ENCODE measurements around the gene AHRR.

AHRR gene

DNA sequence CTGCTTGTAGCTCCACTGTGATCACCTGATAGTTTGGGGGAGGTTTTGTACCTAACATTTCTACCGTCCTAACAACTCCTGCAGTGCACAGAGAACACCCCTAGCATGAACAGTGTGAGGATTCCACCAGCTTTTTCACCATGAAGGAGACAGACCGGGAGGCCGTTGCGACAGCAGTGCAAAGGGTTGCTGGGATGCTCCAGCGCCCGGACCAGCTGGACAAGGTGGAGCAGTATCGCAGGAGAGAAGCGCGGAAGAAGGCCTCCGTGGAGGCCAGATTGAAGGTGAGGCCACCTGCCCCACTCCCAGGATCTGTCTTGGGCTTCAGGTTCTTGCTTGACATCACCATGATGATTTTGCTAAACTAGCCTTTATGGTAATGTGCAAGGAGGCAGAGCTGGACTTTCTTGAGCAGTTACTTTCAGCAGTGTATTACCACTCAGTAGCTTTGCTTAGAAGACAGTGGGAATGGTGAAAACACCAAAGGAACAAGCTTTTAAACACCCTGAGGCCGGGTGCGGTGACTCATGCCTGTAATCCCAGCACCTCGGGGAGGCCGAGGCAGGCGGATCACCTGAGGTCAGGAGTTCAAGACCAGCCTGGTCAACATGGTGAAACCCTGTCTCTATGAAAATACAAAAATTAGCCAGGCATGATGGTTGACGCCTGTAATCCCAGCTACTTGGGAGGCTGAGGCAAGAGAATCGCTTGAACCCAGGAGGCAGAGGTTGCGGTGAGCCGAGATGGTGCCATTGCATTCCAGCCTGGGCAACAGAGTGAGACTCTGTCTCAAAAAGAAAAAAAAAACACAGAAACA, 124.8 kb downstream of the AHRR start:
- DNase-seq = no peak

DNA sequence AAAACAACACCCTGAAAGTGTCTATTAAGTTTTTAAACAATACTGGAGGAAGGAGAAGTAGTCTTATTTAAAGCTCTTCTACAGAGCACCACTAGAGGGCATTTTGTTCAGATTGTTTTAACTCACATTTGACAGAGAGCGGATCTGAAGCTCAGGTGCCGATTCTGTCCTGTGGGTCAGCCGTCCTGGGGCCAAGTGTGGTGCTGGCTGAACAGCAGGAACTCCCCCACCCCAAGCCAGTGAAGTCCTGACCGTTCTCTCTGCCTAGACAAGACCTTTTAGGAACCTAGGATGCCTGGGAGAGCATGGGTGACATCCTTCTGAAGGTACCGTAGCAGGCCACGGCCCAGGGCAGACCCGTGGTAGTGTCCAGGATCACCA, 125.4 kb downstream of the AHRR start:
- no peak for DNase-seq

DNA sequence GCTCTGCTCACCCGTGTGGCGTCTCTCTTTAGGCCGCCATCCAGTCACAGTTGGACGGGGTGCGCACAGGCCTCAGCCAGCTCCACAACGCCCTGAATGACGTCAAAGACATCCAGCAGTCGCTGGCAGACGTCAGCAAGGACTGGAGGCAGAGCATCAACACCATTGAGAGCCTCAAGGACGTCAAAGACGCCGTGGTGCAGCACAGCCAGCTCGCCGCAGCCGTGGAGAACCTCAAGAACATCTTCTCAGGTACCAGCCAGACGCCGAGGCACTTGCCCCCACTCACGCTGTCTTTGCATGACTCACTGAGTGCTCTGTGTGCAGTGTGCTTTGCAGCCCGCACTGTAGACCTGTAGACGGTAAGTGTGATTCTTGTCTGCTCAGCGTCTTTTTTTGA, 126.0 kb downstream of the AHRR start:
- DNase-seq = no peak

DNA sequence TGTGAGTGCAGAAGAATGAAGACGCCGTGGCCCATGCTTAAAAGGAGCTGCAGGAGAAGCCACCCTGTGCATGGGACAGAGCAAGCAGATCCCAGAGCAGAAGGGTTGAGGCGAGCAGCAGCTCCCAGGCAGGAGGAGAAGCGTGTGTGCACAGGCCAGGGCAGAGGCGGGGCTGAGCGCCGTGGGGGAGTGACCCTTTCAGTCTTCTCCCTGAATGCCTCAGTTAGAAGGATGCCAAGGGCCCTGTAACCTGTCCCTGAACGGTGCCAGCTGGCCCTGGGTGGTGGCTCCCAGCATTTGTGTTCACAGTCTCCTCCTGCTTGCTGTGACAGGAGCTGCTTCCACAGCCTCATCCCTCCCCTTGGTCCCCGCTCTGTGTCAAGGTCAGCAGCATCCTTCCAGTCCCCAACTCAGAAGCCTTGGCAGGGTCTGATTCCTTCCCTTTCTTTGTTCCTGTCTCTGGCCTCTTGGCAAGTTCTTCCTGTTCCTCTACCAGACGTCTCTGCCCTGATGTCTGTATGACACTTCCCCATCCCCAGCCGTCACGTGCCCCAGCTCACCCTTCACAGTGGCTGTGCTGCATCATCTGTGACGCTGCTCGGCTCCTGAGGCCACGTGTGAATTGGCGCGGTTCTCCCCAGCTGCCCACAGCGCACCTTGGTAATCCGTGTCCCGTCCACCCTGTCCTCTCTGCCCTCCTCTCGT, 126.7 kb downstream of the AHRR start:
- DNase-seq = no peak

DNA sequence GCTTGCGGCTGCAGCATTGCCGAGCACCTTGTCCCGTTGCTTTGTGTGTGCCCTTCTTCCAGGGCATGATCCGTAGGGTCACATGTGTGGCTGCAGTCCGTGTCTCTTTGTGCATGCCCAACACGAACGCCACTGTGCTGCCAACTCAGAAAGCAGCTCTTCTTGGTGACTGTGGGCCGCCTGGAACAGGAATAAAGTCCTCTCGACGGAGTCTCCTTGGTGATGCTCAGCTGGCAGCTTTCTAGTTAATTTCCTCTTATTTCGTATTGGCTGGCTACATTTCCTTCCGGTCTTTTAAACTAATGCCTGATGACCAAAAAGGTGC, 127.2 kb downstream of the AHRR start:
- no peak for DNase-seq

DNA sequence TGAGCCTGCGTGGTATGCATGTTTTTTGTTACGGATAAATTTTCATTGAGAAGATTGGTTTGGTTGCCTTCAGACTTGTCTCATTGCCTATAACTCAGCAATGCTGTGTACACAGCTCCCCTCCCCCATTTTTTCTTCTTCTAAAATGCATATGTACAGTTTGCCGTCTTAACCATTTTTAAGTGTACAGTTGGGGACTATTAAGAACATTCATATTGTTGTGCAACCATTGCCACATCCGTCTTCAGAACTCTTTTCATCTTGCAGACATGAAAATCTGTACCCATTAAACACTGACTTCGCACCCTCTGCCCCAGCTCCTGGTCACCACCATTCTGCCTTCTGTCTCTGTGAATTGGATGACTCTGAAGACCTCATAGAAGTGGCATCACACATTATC, 127.6 kb downstream of the AHRR start:
- no peak for DNase-seq

DNA sequence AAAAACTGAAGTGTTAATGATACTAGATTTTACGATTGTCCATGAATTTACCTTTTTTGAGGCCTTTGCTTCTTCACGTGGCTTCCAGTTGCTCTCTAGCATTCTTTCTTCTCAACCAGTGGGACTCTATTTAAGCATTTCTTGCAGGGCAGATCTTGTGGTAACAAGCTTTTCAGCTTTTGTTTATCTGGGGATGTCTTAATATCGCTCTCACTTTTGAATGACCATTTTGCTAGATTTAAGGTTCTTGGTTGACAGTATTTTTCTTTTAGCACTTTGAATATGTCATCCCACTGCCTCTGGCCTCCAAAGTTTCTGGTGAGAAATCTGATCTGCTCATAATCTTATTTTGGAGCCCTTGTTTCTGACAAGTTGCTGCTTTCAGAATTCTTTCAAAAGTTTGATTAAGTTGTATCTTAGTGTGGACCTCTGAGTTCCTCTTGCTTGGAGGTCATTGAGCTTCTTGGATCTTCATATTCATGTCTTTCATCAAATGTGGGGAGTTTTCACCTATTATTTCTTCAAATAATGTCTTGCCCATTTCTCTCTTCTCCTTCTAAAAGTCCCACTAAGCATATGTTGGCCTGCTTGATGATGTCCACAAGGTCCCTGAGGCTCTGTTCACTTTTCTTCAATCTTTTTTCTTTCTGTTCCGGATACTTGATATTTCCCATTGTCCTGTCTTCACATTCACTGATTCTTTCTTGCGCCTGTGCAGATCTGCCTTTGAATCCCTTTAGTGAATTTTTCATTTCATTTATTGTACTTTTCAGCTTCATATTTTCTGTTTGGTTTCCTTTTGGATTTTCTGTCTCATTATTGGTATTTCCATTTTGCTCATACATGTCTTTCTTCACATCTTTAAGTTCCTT, 130.3 kb downstream of the AHRR start:
- DNase-seq = no peak

DNA sequence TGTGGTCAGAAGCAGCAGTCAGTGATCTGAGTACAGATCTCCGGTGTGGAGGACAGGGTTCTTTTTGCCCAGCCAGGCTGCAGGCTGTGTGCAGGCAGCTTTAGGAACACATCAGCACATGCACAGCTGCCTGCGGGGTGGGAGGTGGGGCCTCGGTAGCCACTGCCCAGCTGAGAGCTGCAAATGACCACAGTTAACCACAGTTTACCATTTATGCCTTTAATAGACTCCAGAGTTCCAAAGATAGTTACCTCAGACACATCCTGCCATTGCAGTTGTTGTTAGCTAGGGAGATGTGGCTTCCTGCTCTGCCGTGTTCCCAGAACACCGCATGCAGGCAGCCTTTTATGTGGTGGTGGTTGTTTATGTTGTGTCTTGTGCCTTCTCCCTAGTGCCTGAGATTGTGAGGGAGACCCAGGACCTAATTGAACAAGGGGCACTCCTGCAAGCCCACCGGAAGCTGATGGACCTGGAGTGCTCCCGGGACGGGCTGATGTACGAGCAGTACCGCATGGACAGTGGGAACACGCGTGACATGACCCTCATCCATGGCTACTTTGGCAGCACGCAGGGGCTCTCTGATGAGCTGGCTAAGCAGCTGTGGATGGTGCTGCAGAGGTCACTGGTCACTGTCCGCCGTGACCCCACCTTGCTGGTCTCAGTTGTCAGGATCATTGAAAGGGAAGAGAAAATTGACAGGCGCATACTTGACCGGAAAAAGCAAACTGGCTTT, 131.6 kb downstream of the AHRR start:
- no peak for DNase-seq

DNA sequence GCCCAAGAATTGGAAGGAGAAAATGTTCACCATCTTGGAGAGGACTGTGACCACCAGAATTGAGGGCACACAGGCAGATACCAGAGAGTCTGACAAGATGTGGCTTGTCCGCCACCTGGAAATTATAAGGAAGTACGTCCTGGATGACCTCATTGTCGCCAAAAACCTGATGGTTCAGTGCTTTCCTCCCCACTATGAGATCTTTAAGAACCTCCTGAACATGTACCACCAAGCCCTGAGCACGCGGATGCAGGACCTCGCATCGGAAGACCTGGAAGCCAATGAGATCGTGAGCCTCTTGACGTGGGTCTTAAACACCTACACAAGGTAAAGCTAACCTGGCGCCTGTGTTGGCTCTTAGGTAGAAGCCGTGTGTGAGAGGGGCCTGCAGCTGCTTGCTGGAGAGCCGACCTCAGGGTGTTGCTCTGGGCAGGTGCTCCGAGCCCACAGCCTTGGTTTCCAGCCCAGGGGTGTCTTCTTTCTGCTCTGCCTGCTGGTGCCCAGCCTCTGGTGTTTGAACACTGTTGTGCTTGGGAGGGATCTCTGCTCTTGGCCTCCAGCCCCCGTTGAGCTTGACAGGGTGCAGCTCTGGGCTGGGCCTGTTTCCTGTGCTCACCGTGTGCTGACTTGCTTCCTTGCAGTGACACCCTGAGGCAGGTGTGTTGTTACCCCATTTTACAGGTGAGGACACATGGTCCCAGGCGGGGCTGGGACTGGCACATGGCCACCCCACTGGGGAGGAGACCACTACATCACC, 132.4 kb downstream of the AHRR start:
- DNase-seq = no peak

DNA sequence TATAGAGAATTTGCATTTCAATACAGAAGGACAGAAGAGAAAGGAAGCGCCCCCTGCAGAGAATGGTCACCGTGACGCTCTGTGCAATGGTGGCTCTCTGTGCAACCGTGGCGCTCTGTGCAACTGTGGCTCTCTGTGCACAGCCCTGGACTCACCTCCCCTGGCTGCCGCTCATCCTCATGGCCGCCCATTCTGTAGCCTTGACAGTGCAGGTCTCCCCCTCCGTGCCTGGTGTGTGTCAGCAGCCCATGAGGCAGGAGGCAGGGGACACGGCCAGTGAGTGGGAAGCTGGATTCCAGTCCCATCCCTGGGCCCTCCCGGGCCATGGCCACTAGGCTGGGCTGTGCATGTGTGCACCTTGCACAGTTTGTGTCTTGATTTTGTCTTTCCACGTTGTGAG, 133.4 kb downstream of the AHRR start:
- no peak for DNase-seq

DNA sequence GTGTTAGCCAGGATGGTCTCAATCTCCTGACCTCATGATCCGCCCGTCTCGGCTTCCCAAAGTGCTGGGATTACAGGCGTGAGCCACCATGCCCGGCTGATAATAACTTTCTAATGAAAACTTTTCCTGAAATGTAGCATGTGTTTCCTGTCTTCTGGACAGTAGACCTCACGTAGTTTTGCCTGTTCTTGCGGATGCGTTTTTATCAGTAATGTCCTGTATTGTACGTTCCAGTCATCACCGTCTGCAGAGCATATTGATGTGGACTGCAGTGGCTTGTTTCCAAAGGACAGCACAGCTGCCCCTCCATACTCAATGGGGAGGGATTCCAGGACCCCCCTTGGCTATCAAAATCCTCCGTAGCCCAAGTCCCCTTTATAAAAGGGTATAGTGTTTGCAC, 134.3 kb downstream of the AHRR start:
- no peak for DNase-seq

DNA sequence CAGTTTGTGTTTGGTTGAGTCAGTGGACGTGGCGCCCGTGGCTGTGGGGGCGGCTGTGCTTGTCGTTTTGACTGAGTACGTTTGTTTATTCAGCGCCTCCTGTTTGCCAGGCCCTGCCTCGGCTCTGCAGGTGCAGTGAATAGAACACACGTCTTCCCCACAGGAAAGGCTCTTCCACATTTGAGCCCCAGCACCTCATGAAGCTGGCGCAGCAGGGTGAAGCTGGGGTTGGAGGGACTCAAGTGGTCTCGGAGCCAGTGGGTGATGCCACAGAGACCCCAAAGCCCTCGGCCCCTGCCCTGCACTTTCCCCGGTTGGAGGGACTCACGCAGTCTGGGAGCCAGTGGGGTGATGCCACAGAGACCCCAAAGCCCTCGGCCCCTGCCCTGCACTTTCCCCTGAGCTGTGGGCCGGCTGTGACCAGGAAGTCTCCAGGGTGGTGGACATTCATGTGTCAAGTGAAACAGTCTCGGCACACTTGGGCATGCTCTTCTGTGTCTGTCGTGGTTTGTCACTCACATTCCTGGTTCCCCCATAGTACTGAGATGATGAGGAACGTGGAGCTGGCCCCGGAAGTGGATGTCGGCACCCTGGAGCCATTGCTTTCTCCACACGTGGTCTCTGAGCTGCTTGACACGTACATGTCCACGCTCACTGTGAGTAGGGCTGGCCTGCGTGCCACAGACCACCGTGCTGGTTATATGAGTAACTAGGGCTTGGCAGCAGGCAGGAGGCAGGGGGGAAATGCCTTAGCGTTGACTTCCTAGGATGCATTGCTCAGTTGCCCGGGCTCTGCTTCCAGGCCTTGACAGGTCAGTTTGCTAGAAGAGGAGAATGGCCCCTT, 135.1 kb downstream of the AHRR start:
- no peak for DNase-seq

DNA sequence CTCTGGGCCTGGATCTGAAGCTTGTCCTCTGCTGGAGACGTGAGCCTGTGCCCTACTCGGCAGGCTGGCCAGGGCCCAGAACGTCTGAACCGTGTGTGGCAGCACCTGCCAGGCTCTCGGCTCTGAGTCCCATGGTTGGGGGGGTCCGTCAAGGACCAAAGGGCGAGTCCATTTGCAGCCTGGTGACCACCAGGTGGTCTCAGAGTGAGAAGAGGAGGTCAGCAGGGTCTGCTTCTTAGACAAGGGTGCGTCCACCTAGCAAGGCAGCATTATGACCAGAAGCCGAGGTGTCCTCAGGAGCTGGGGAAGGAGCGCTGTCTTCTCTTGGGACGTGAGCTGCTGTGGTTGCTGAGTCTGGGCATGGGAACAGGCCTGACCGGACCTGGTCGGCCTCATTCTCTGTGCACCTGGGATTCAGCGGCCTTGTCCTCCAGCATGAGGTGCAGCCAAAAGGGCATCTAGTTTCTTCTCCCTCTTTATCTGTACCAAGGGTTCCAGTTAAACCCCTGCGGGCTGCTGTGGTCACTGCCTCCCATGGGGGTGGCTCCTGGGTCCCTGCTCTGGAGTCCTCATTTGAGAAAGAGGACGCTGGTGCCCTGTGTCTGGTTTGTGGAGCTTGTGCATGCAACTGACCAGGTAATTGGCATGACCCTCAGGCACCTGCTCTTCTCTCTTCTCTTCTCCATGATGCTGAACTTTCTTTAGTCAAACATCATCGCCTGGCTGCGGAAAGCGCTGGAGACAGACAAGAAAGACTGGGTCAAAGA, 135.9 kb downstream of the AHRR start:
- no peak for DNase-seq

DNA sequence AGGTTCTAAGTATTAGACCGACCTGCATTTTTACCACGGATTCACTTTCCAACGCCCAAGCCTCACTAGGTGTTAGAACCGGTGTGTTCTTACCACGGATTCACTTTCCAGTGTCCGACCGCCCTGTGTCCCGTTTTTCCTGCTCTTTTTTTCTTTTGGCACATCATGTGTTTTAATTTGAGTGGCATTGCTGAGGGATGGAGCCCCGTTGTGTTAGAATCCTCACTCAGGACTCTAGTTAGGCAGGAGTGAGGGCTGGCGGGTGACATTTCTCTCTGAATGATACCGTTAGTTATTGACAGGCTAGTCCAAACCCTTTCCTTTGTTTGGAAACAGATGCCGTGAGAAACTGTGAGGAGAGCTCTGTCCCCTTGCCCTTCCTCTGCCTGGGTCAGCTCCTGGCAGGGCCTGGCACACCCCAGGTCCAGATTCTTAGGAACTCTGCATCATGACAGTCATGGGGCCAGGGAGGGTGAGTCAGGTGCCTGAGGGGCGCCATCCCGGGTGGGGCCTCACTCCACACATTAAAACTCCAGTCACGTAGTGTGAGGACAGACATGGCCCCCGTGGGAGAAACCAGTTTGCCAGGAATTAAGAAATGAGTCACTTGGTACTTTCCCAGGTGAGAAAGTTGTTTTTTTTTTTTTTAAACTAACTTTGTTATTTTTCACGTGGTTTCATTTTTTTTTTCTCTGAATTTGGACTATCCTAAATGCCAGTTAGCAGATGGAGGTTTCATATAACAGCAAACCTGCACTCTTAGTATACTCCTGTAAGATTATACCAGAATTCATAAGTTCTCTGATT, 137.2 kb downstream of the AHRR start:
- DNase-seq = no peak

DNA sequence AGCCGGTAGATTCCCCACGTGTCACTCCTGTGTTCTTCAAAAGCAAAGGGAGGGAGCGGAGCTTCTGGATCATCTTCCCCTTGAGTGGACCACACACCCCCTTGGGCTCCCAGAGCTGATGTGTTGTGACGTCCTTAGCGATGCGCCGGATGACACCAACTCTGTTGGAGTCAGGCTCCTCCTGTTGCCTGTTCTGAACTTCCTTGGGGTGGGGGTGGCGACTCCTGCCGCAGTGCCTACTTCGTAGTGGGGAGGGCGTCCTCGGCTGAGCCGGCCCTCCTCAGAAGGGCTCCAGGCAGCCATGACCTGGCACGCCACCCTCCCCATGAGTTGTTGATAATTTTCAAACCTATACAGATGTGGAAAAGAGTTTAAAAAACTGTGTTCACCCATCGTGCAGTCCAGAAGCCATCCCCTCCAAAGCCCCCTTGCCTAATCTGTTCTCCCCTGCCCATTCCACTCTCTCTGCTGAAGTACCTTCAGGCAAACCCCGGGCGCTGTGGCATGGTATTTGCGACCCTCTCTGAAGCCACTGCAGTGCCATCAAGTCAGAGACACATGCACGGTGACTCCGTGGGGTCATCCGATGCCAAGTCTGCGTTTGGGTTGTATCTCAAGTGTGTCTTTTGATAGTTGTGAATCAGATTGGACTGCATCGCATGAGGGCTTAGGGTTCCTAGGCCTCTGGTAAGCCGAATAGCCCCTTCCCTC, 138.2 kb downstream of the AHRR start:
- no peak for DNase-seq

DNA sequence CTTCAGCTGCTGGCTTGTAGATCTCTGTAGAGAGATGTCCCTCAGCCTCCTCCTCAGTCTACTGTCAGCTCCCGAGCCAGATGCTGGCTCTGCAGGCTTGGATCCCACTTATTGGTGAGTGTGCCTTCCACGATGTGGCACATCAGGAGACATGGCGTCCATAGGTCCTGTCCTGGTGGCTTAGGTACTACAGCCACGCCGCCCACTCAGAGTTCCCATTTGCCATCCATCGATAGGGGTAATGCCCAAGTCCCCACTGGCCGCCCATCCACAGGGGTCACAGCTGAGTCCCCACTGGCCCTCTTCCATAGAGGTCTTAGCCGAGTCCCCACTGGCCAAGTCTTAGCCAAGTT, 138.7 kb downstream of the AHRR start:
- no peak for DNase-seq

DNA sequence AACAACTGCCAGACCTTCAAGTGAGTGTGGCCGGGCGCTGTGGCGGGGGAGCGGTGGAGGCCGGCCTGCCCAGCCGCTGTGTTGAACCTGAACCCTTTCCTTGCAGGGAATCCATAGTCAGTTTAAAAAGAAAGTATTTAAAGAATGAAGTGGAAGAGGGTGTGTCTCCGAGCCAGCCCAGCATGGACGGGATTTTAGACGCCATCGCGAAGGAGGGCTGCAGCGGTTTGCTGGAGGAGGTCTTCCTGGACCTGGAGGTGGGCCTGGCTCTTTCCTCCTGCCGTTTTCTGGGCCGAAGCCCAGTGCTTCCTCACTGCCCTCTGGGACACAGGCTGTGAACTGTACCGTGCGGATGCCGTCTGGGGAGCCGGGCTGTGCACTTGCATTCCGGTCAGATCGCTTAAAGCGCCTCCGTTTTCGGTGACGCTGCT, 140.6 kb downstream of the AHRR start:
- DNase-seq = no peak

DNA sequence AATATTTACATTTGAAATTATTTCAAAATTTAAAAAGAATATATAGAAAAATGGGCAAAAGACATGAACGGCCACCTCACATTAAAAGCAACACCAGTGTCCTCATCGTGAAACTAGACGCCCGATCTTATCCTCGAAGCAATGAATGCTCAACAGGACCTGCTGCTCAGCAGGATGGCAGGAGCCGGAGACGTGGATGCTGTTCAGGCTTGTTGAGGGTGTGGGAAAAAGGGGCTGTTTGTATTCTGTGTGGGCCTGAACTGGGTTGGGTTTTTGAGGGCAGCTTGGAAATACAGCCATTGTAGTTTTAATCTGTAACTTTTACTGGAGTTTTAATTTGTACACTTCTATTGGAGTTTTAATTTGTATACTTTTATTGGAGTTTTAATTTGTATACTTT, 141.8 kb downstream of the AHRR start:
- DNase-seq = no peak

DNA sequence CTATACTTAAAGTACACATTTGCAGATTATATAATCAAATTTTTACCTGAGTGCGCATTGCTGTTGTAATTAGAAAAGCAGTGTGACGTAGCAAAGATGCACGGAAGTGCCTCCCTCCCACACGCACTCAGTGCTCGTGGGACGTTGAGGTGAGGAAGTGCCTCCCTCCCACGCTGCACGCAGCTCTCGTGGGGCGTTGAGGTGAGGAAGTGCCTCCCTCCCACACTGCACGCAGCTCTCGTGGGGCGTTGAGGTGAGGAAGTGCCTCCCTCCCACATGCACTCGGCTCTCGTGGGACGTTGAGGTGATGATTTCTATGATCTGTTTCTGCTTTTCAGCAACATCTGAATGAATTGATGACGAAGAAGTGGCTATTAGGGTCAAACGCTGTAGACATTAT, 142.4 kb downstream of the AHRR start:
- DNase-seq = no peak

Measured in NK-92 treated with Interleukin-12 subunit alpha and Interleukin-12 subunit beta, amount 100 ng/mL, for 24 hours (cell line).